Anterior cingulate cortex (tissue), 58 donors: ENCODE results near the gene SLC46A3.
"Not testable (repeated sequence)": the region's sequence is repeated elsewhere in the genome, so short reads cannot be mapped to it uniquely, and the experiment has no call there.

ENCODE experiments used
- DNase-seq, 58 donors: peaks; one replicate each; lab custom pipeline; 2025; lab: John Stamatoyannopoulos, UW

SLC46A3 gene

DNA sequence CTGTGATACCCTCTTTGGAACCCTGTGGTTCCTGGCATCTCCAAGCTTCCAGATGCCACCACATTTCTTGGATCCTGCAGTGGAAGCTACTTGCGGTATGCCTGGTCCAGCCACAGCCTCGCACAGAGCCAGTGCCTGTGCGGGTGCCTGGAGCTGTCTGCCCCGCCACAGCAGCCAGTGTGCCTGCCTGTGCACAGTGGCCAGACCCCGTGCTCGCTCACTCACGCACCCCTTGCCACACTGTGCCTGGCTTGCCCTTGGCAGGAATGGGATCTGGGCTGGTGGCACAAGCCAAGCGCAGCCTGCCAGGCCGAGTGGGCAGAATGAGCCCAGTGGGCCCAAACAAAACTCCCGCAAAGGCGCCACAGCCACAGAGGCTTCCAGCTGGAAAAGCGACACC is 33.7 kb downstream of the SLC46A3 start:
- DNase-seq = no peak

DNA sequence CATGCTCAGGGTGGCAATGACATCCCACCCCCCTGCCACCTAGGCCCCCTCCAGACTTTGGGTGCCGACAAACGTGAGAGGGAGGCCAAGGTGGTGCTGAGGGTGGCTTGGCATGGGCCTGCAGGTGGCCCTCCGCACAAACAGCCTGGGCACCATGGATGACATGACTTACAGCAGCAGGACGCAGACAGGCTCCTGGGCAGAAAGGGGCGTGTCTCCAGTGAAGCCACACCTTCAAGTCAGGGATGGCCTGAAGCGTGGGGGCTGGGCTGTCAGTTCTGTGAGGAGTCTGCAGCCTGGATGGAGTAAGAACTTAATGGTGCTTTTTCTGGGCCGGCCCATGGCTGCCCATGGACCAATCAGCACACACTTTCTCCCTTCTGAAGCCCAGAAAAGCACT is 34.5 kb downstream of the SLC46A3 start:
- no peak for DNase-seq

DNA sequence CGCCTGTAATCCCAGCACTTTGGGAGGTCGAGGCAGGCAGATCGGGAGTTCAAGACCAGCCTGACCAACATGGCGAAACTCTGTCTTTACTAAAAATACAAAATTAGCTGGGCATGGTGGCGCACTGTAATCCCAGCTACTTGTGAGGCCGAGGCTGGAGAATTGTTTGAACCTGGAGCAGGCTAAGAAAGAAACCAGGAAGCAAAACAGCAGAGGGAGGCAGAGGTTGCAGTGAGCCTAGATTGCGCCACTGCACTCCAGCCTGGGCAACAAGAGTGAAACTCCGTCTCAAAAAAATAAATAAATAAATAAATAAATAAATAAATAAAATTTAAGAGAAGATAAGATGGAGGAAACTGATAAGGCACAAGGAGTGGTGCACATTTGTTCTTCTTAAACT is 35.6 kb downstream of the SLC46A3 start:
- DNase-seq = not testable (repeated sequence)

DNA sequence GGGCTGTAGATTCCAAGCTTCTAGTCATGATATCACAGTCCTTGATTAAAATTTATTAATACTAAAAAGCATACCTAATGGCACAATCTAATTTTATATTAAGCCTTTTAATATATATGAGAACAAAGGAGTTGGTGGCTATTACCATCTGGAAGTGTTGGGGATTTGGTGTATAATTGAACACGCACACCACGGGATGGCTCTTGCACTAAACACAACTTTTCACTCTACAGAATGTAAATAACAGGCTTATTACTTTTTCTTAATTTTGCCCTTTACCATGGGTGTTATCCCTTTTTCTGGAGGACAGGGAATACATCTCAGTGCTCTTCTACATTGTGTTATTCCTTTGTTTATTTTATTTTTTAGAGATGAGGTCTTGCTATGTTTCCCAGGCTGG is 38.2 kb downstream of the SLC46A3 start:
- no peak for DNase-seq

DNA sequence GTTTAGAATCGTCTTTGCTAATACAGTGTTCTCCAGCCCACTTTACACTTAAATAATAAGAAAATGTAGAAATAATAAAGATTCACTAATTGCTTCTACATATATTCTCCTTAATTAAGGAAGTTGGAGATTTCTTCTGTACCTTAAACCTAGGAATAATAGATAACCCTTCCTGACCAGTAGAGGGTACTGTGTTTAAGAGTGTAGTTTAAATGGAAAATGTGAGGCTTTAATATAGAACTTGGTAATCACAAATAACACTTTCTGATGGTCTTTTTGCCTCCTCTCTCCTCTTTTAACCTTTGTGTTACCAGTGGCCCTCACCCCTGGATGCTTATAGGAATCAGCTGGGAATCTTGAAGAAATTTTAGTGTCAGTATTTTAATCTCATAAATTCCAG is 39.1 kb downstream of the SLC46A3 start:
- DNase-seq = no peak

DNA sequence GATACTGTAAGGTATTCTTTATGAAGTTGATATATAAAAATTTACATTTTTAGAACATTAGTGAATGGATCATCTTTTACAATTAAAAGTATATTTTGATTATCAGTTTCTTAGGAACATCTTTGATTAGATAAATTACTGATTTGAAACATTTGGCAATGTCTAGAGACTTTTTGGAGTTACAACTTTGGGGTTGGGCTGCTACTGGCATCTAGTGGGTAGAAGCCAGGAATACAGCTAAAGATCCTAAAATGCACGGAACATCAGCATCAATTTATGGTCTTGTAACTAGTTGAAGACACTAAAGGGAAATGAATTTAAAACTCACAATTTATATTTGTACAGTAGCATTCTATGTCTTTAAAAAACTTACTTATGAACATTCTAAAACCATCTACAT is 40.0 kb downstream of the SLC46A3 start:
- DNase-seq = no peak

DNA sequence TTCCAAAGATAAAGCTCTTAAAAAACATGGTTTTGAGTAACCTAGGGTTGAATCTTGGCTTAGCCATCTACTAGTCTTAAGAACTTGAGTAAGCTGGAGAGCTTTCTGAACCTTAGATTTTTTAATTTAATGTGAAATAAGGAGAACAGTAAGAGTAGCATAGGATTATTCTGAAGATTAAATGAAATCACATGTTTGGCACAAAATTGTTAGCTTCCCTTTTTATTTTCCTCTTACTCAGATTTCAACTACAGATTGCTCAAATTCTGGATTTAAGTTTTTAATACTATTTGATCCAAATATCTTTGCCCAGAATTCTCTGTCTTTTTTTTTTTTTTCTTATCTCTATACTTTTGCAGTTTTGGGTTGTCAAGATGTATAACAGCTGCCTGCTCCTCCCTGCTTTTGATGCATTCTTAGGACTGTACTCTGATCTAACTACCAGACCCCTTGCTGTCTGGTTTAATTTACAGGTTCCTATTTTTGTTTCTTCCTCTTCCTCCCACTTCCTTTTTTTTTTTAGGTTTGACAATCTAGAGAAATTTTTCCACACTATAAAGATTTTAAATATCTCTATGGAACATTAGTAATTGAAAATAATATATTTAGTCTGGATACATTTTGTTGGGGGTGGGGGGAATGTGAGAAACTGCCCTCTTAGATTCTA is 47.5 kb downstream of the SLC46A3 start:
- no peak for DNase-seq

DNA sequence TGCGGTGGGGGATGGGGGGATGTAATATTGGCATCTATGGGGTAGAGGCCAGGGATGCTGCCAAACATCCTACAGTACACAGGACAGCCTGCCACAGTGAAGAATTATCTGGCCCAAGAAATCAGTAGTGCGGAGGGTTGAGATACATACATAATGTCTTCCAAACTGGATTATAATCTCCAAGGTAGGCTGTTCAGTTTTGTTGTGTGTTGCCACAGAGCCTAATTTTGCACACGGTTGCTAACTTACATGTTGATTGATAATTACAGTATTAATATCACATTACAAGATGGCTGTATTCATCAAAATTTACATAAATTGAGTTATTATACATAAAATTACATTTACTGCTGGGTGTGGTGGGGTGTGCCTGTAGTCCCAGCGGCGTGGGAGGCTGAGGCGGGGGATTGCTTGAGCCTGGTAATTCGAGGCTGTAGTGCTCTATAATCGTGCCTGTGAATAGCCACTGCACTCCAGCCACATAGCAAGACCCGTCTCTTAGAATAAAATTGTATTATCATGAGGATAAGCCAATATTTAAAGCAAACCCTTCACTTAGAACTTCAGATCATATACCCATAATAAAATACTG is 51.8 kb downstream of the SLC46A3 start:
- no peak for DNase-seq

DNA sequence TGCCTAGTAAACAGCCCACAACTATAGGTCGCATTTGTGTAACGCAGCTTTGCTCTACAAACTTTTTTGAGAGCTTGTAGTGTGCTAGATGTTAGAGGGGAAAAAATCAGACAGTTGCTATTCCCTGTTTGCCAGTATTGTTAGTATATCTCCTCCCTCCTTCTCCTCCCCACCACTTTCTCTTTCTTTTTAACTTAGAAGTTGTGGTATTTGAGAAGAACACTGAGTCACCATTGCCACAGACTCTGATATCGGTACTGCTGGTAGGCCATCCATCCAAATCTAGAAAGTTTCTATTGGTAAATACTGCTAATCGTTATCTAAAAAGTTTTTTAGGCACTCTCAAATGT is 59.2 kb downstream of the SLC46A3 start:
- no peak for DNase-seq

DNA sequence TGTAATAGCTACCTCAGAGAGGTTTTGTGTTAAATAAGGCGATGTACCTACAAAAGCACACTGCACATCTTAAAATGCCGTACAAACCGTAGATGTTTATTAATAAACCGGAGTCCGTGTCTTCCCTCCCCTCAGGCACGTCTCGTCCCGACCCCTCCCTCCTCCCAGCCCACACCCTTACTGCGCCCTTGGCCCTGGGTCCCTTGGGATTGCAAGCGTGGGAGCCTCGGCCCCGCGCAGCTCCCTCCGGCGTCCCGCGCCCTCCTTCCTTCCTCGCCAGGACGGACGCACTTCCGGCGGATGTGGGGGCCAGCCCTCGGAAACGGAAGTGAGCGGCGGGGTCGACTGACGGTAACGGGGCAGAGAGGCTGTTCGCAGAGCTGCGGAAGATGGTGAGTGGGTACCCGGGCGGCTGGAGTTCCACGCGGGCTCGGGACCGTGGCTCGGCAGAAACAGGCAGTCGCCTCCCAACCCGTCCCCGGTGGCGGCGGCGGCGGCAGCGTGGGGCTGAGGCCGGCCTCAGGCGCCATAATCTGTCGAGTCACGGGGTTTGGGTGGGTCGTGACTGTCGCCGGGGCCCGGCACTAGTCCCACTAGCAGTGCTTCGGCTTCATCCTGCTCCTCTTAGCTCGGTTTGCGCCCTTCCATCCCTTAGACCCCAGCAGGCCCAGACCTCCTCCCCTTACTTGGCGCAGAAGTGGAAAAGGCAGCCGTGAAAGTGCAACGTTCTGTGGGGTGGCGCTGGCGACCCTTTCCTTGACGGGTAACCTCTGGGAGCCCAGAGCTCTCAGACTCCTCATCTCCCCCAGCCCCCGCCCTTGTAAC is 59.8 kb downstream of the SLC46A3 start, which contains the start of gene POMP:
TSS of gene POMP (plus strand) at position 335 of the 825 bp plus-strand sequence. CDS start at position 390, 55 bp downstream.
- peak; percentile 31 to 95 (median 87) for DNase-seq

DNA sequence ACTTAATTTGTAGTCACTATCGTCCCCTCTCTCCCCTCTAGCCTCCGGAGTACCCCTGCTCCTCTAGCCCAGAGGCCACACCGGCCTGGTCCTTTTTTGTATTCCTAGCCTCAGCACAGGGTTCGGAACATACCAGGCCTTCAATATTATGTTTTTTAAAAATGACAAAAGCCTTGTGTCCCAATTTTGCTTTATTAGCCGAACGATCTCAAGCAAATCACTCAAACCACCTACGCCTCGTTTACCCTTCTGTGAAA is 60.3 kb downstream of the SLC46A3 start:
- peak in 2 of 58 donors; percentile 14 to 21 for DNase-seq

DNA sequence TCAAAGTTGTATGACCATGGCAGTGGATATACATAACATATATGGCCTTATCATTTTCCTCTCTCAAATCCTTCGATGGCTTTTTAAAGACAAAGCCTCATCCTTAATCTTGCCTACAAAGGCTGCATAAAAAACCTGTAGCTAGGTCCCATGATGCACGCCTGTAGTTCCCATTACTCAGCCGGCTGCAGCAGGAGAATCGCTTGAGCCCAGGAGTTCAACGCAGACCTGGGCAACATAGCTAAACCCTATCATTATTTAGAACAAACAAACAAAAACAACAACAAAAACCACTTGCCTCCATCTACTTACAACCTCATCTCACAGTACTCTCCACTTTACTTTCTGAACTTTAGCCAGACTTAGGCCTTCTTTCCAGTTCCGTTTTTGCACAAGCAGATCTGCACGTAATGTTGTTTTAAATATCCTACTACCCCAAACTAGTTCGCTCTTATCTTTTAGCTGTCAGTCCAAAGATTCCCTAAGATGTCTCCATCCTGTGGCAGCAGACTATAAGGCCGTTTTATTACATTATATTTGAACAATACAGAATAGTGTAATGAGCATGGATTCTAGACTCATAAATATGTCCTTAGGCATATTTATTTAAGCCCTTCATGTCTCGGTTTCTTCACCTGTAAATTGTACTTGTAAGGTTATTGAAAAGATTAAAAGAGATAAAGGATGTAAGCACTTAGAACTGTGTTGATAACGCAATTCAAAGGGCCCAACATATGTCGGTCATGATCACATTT is 60.8 kb downstream of the SLC46A3 start:
- peak in 1 of 58 donors; percentile 3 for DNase-seq

DNA sequence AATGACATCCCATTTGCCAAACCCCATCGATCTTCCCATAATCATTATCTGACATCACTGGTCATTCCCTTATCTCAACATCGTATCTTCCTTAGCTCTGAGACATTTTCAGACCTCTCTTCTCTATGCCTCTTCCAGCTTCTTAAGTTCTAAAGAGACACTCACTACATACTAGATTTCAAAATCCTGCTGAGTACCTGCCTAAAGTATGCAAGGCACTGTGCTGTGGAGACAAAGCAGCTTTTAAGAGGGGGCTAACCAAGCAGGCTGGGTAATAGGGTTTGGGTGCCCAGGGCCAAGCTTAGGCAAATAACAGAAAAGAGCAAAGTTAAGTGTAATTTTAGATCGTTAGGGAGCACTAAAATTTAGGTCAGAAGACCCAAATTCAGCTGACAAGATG is 63.2 kb downstream of the SLC46A3 start:
- DNase-seq = no peak

DNA sequence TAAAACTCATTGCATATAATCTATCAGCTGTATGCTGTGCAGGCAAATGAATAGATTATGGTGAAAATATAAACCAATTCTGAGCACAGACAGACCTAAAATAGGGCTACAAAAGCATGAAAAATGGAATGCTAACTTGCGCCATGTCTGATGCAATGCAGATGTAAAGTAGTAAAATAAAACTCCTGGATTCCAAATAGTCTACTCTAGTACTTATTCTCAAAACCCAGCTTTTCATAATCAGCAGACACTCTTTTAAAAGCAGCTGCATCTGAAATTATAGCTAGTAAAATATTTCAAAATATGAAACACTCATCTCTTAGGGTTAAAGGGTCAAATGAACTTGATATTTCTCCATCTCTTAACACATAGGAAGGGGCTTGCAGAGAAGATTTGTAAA is 64.5 kb downstream of the SLC46A3 start:
- DNase-seq = no peak

DNA sequence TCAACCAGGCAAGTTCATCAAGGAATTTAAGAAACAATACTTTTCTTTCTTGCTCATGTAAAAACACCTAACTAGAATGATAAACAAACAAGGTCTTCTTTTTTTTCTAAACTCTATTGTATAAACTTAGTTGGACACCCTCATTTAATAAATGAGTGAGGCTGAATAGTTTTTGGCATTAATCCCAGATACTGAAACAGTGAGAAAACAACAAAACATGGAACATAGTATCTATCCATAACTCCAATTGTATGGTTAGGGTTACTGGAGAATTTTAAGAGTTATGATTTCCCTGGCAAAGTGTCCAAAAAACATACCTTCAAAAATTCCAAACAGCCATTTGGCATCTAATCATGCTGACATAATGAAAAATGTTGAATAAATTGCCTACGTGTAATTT is 65.7 kb downstream of the SLC46A3 start:
- no peak for DNase-seq

DNA sequence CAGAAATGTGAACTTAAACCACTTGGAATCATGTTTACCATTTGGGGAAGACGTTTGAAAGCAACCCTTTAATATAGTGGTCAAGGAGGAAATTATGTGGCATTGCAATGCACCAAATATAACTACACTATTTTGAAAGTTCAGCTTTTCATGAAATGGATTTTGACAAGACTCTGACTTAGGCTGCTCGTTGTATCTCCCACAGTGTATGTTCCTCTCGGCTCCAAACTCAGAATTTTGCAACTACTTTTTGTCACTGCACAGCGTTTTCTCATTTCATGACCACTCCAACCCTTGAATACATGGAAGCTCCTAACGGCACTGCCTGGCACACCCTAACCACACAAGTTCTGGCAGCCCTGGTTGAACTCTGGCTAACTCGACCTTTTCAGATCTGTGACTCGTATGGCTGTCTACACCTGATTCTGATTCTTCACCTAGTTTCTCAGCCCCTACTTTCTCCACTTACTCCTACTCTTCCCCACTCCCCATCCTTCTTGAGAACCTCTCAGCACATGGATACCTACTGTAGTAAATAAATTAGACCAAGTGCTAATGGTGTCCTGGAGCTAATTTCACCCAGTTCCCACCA is 66.9 kb downstream of the SLC46A3 start:
- no peak for DNase-seq

DNA sequence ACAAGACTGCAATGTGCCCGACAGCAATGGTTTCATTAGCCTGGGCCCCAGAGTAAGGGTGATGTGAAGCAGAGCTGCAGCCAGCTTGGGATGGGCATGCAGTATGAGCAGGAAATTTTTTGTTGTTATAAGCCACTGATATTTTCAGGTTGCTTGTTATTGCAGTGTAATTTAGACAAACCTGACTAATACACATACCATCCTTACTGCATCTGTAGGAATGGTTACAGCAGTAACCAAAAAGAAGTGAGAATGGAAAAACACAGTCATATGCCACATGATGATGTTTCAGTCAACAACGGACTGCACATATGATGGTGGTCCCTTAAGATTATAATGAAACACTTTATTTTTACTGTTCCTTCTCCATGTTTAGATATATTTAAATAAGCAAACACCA is 68.5 kb downstream of the SLC46A3 start:
- no peak for DNase-seq
